ENCODE data around the gene UNC45B. TPM values are rescaled to one million over a fixed set of nuclear protein-coding genes. Genes with fewer than 3 reads are reported as not detected.
A peak's percentile ranks its signal among the peaks of the same experiment; 100 is the strongest.

Gene UNC45B
- total RNA-seq, 1 experiment from 2014 or later = not detected

- Mint-ChIP-seq H3K36me3 (ENCODE audit: insufficient read depth, unreplicated experiment) (peaks cover 28% of the 10 kb centered on the region), H3K4me1 (ENCODE audit: insufficient read depth, unreplicated experiment) (peaks cover 4% of the 10 kb centered on the region), H3K9me3 (ENCODE audit: unreplicated experiment) (no peaks in the 10 kb centered on the region), H3K27me3 (ENCODE audit: insufficient read depth, unreplicated experiment) (no peaks in the 10 kb centered on the region), H3K4me3 (ENCODE audit: unreplicated experiment) (peak within 1 kb of the TSS; percentile 73), H3K27ac (ENCODE audit: low read depth, unreplicated experiment) (no peak within 1 kb of the TSS)
- TF ChIP-seq CTCF (IDR thresholded peaks at IDR 0.05; ENCODE audit: unreplicated experiment) = peak; percentile 96
- POLR2A ChIA-PET = interaction anchor here (0.6 to 1.7 kb wide), 7 partner anchors 19 to 941 kb away, joined by 3 to 11 read pairs (median 3); partner anchors contain the start of genes RAD51D, RFFL and SLFN5
- DNase-seq (ENCODE audit: unreplicated experiment) = peak; percentile 73
- CTCF ChIA-PET = interaction anchor here (0.6 to 2.6 kb wide), 11 partner anchors 8 to 709 kb away, joined by 3 to 15 read pairs (median 3); partner anchors contain the start of gene RAD51D
- TSS peak; percentile 65 for BruUV-seq (replicated peaks)
- intact Hi-C loops (cut with micrococcal nuclease) = loop anchor here (1.0 kb wide), 2 partner anchors 100 to 722 kb away; no protein-coding TSS in a partner anchor
Observed at GRCh38 chr17:35141681-35142466, 5.7 kb upstream of the UNC45B start, which contains the start of gene NLE1. Gene NLE1, minus strand, starts transcription at chr17:35142303. Its CDS starts 28 bp downstream, at chr17:35142275.

- Mint-ChIP-seq H3K27ac (ENCODE audit: low read depth, unreplicated experiment) (no peak overlapping the region), H3K4me1 (ENCODE audit: insufficient read depth, unreplicated experiment) (peaks cover 4% of the 10 kb centered on the region), H3K4me3 (ENCODE audit: unreplicated experiment) (peak overlapping the region; percentile 73), H3K36me3 (ENCODE audit: insufficient read depth, unreplicated experiment) (peaks cover 24% of the 10 kb centered on the region), H3K9me3 (ENCODE audit: unreplicated experiment) (no peaks in the 10 kb centered on the region), H3K27me3 (ENCODE audit: insufficient read depth, unreplicated experiment) (no peaks in the 10 kb centered on the region)
- no TSS peak for BruUV-seq (replicated peaks)
- ChIA-PET CTCF (interaction anchor here (1.1 to 1.9 kb wide), 3 partner anchors 13 to 722 kb away, joined by 5 to 6 read pairs (median 6); no protein-coding TSS in a partner anchor), POLR2A (interaction anchor here (0.6 kb wide), 1 partner anchor 38 kb away, joined by 4 read pairs; no protein-coding TSS in a partner anchor)
- intact Hi-C loops (cut with micrococcal nuclease) = loop anchor here (1.0 kb wide), 2 partner anchors 100 to 722 kb away; no protein-coding TSS in a partner anchor
- TF ChIP-seq CTCF (IDR thresholded peaks at IDR 0.05; ENCODE audit: unreplicated experiment) = no peak
- DNase-seq (ENCODE audit: unreplicated experiment) = no peak
Observed at GRCh38 chr17:35142467-35142796, 5.2 kb upstream of the UNC45B start.

- no peak for TF ChIP-seq CTCF (IDR thresholded peaks at IDR 0.05; ENCODE audit: unreplicated experiment)
- Mint-ChIP-seq H3K27me3 (ENCODE audit: insufficient read depth, unreplicated experiment) (no peaks in the 10 kb centered on the region), H3K9me3 (ENCODE audit: unreplicated experiment) (no peaks in the 10 kb centered on the region), H3K4me3 (ENCODE audit: unreplicated experiment) (no peak overlapping the region), H3K36me3 (ENCODE audit: insufficient read depth, unreplicated experiment) (peaks cover 5% of the 10 kb centered on the region), H3K27ac (ENCODE audit: low read depth, unreplicated experiment) (no peak overlapping the region), H3K4me1 (ENCODE audit: insufficient read depth, unreplicated experiment) (peaks cover 4% of the 10 kb centered on the region)
- BruUV-seq (replicated peaks) = no TSS peak
- intact Hi-C loops (cut with micrococcal nuclease) = no loop called here
- DNase-seq (ENCODE audit: unreplicated experiment) = no peak
- POLR2A ChIA-PET = interaction anchor here (1.0 kb wide), 1 partner anchor 98 kb away, joined by 4 read pairs; the partner anchor contains the start of gene SLFN5
- CTCF ChIA-PET = interaction anchor here (0.6 kb wide), 1 partner anchor 92 kb away, joined by 3 read pairs; no protein-coding TSS in a partner anchor
Observed at GRCh38 chr17:35144840-35145239, 2.8 kb upstream of the UNC45B start.

- peaks cover 5% of the 10 kb centered on the region for H3K36me3 Mint-ChIP-seq (ENCODE audit: insufficient read depth, unreplicated experiment)
- no peaks in the 10 kb centered on the region for H3K27me3 Mint-ChIP-seq (ENCODE audit: insufficient read depth, unreplicated experiment)
- peaks cover 4% of the 10 kb centered on the region for H3K4me1 Mint-ChIP-seq (ENCODE audit: insufficient read depth, unreplicated experiment)
- no peaks in the 10 kb centered on the region for H3K9me3 Mint-ChIP-seq (ENCODE audit: unreplicated experiment)
- intact Hi-C loops (cut with micrococcal nuclease) = no loop called here
- ChIA-PET CTCF (interaction anchor here (0.6 to 0.7 kb wide), 2 partner anchors 627 to 946 kb away, joined by 3 read pairs; no protein-coding TSS in a partner anchor), POLR2A (interaction anchor here (0.6 kb wide), 1 partner anchor 602 kb away, joined by 3 read pairs; no protein-coding TSS in a partner anchor)
- BruUV-seq (replicated peaks) = no TSS peak
- H3K27ac Mint-ChIP-seq (ENCODE audit: low read depth, unreplicated experiment) = no peak overlapping the region
- DNase-seq (ENCODE audit: unreplicated experiment) = no peak
- H3K4me3 Mint-ChIP-seq (ENCODE audit: unreplicated experiment) = no peak overlapping the region
- TF ChIP-seq CTCF (IDR thresholded peaks at IDR 0.05; ENCODE audit: unreplicated experiment) = no peak
Observed at GRCh38 chr17:35146214-35146833, 1.3 kb upstream of the UNC45B start.
